Caco-2 (cell line): ENCODE measurements around the gene SLC7A5. TPM values are rescaled to one million over a fixed set of nuclear protein-coding genes. Genes with fewer than 3 reads are reported as not detected.
A peak's percentile ranks its signal among the peaks of the same experiment; 100 is the strongest.

Experiments
- BruUV-seq: library from RNA; stranded (reverse); fragments of 400-500 nt; replicated peaks from 2 replicates; lab custom pipeline; 2021; lab: Mats Ljungman, UMichigan
- CTCF ChIA-PET: fragments of 300-600 bp; sonication (Branson Sonifier 250); formaldehyde crosslinking; loops from one replicate; lab custom pipeline; 2022; ENCODE audit warnings: antibody characterized with exemption; lab: Charles Lee
- POLR2A ChIA-PET: fragments of 300-600 bp; sonication (Branson Sonifier 250); formaldehyde crosslinking; loops from one replicate; lab custom pipeline; 2022; ENCODE audit warnings: antibody characterized with exemption; lab: Charles Lee
- DNase-seq, 2 experiments: peaks; one replicate each; pipeline versions ENCODE4 v3.0.0 to v3.0.0-alpha.2; 2020 to 2022
- H3K27me3 ChIP-seq: replicated peaks from 2 replicates; pipeline ENCODE4 v1.6.0; 2011; ENCODE audit warnings: low read length; ENCODE audit not compliant: control insufficient read depth, insufficient read depth
- H3K36me3 ChIP-seq: 2 replicates; pipeline ENCODE4 v1.5.1; 2011; ENCODE audit warnings: low read length; ENCODE audit not compliant: control insufficient read depth, insufficient read depth
- H3K4me1 ChIP-seq: fragments of 250-450 bp; sonication (Bioruptor Pico); 2 replicates; pipeline ENCODE4 v1.5.1; 2020; ENCODE audit warnings: mild to moderate bottlenecking
- H3K4me3 ChIP-seq: 2 replicates; pipeline ENCODE4 v1.5.1; 2011; ENCODE audit warnings: low read depth, mild to moderate bottlenecking, control low read depth, low read length
- H3K9me3 ChIP-seq: fragments of 250-450 bp; sonication (Bioruptor Pico); 2 replicates; pipeline ENCODE4 v1.5.1; 2020; ENCODE audit warnings: mild to moderate bottlenecking, moderate library complexity
- H3K27ac Mint-ChIP-seq: one replicate; pipeline ENCODE4 v1.8.0; 2022; ENCODE audit warnings: mixed read lengths; ENCODE audit not compliant: unreplicated experiment
- H3K27me3 Mint-ChIP-seq: one replicate; pipeline ENCODE4 v1.8.0; 2022; ENCODE audit warnings: mixed read lengths; ENCODE audit not compliant: insufficient read depth, unreplicated experiment
- H3K36me3 Mint-ChIP-seq: one replicate; pipeline ENCODE4 v1.8.0; 2022; ENCODE audit warnings: mild to moderate bottlenecking, mixed read lengths; ENCODE audit not compliant: insufficient read depth, unreplicated experiment
- H3K4me1 Mint-ChIP-seq: one replicate; pipeline ENCODE4 v1.8.0; 2022; ENCODE audit warnings: low read depth, mixed read lengths; ENCODE audit not compliant: unreplicated experiment
- H3K4me3 Mint-ChIP-seq: one replicate; pipeline ENCODE4 v1.8.0; 2022; ENCODE audit warnings: mild to moderate bottlenecking, moderate library complexity, mixed read lengths; ENCODE audit not compliant: unreplicated experiment
- H3K9me3 Mint-ChIP-seq: one replicate; pipeline ENCODE4 v1.8.0; 2022; ENCODE audit warnings: mixed read lengths; ENCODE audit not compliant: unreplicated experiment
- CTCF ChIP-seq, 2 experiments: fragments of 200-600 bp in 1 of 2; IDR thresholded peaks; 1 replicate in 1 of 2; 2 replicates in 1 of 2; pipeline versions ENCODE4 v1.5.1 to v1.8.0; 2011 to 2022; ENCODE audit warnings: antibody characterized with exemption in 1 of 2, control low read depth in 1 of 2, inconsistent platforms in 1 of 2, low read depth in 1 of 2, low read length in 1 of 2, mild to moderate bottlenecking in 1 of 2, moderate library complexity in 1 of 2; ENCODE audit not compliant: insufficient read depth in 1 of 2, severe bottlenecking in 1 of 2, unreplicated experiment in 1 of 2
- intact Hi-C: fragments of 100-400 bp; cut with micrococcal nuclease; formaldehyde crosslinking; loops from one replicate; pipeline ENCODE4 v1.10.0; 2022; ENCODE audit not compliant: unreplicated experiment
- total RNA-seq: library from RNA; stranded (reverse); gene quantifications from 2 replicates; pipeline ENCODE4 v1.2.3, GENCODE V29; 2022

SLC7A5 gene
- total RNA-seq, 1 experiment from 2014 or later = 534 TPM

GRCh38 chr16:87856791-87857228 lies 12.5 kb downstream of the SLC7A5 start:
- no peak for DNase-seq
- H3K27me3 ChIP-seq = no peaks in the 10 kb centered on the region
- intact Hi-C loops = no loop called here
- POLR2A ChIA-PET = no interaction called here
- Mint-ChIP-seq H3K36me3 (peaks cover 100% of the 10 kb centered on the region), H3K27ac (peak overlapping the region; percentile 99), H3K4me1 (peaks cover 56% of the 10 kb centered on the region), H3K4me3 (peak overlapping the region; percentile 25), H3K9me3 (no peaks in the 10 kb centered on the region), H3K27me3 (no peaks in the 10 kb centered on the region)
- H3K9me3 ChIP-seq = no peaks in the 10 kb centered on the region
- H3K4me3 ChIP-seq = no peak overlapping the region
- peaks cover 3% of the 10 kb centered on the region for H3K36me3 ChIP-seq
- CTCF ChIA-PET = interaction anchor here (0.6 to 1.1 kb wide), 3 partner anchors 11 to 221 kb away, joined by 3 to 5 read pairs (median 3); no protein-coding TSS in a partner anchor
- no TSS peak for BruUV-seq
- peaks cover 66% of the 10 kb centered on the region for H3K4me1 ChIP-seq
- TF ChIP-seq CTCF (IDR thresholded peaks at IDR 0.05; ENCODE audit: insufficient read depth in 1 of 2, low read depth in 1 of 2, low read length in 1 of 2, severe bottlenecking in 1 of 2, unreplicated experiment in 1 of 2) = no peak

DNA sequence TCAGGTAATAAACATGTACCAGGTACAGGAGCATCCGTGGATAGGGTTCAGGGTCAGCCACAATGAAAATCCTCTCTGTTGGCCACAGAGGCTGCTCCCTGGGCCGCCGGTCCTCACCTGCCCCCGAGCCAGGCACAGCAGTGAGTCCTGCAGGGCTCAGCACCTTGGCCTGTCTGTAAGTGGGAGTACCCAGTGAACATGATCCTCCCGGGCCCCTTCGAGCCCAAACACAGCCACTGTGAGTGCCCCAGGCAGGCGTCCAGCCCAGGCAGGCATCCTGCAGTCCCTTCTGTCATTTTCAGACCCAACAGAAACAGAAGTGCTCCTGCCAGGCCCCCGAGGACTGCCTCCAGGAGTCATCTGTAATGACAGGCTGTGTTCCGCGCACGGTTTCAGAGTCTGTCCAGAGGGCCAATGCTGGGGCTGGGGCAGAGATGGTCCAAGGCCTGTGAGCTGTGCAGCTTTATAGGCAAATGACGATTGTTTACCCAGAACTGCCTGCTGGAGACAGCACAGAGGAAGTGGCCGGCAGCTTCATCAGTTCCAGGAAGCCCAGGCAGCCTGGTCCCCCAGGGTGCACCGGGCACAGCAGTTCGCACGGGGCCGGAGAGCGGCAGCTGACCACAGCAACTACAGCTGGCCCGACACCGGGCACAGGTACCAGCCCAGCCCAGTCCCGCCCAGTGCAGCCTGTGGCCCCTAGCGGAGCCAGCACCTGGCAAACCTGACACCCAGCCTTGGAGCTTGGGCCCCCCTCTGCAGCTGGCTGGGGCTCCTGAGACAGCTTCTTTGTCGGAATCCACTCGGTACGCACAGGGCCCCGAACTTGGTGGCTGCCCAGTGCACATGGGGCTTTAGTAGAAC lies 13.2 kb downstream of the SLC7A5 start:
- DNase-seq = no peak
- CTCF ChIA-PET = interaction anchor here (0.6 to 1.1 kb wide), 2 partner anchors 90 to 220 kb away, joined by 3 to 5 read pairs; no protein-coding TSS in a partner anchor

More for the DNA sequence above, 13.2 kb downstream of the SLC7A5 start:
- no peak for TF ChIP-seq CTCF (IDR thresholded peaks at IDR 0.05; ENCODE audit: insufficient read depth in 1 of 2, low read depth in 1 of 2, low read length in 1 of 2, severe bottlenecking in 1 of 2, unreplicated experiment in 1 of 2)
- peaks cover 100% of the 10 kb centered on the region for H3K36me3 Mint-ChIP-seq
- BruUV-seq = no TSS peak
- no peak overlapping the region for H3K4me3 ChIP-seq
- H3K27ac Mint-ChIP-seq = peak overlapping the region; percentile 99
- H3K9me3 Mint-ChIP-seq = no peaks in the 10 kb centered on the region
- POLR2A ChIA-PET = interaction anchor here (1.1 kb wide), 1 partner anchor 13 kb away, joined by 3 read pairs; the partner anchor contains the start of gene SLC7A5
- H3K27me3 ChIP-seq = no peaks in the 10 kb centered on the region
- H3K4me1 Mint-ChIP-seq = peaks cover 58% of the 10 kb centered on the region
- no peaks in the 10 kb centered on the region for H3K9me3 ChIP-seq
- no peaks in the 10 kb centered on the region for H3K27me3 Mint-ChIP-seq
- H3K4me3 Mint-ChIP-seq = peak overlapping the region; percentile 42
- H3K4me1 ChIP-seq = peaks cover 70% of the 10 kb centered on the region
- intact Hi-C loops = no loop called here
- peaks cover 4% of the 10 kb centered on the region for H3K36me3 ChIP-seq
